ENCODE measurements around the gene SUMF1. TPM values are rescaled to one million over a fixed set of nuclear protein-coding genes. Genes with fewer than 3 reads are reported as not detected.

SUMF1 gene
- total RNA-seq, 2 donors from 2014 or later = 18.4 to 18.6 TPM

DNA sequence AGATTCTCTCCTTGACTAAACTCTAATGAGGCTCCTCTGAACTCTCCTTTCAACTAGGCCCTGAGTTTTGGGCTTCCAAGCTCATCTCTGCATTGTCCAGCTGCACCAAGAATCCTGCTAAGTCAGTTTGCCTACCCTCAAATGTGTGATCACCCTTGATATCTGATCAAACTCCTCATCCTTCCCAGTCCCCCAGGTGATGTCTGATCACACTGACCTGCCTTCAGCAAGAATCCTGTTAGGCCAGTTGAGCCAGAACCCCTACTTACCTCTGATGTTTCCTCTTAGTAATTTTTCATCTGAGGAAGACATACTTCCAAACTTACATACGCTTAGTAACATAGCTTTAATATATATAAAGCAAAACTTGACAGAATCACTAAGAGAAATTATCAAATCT is 28.8 kb downstream of the SUMF1 start:
- Histone ChIP-seq H3K9ac (ENCODE audit: extremely low read depth, low read length, poor library complexity, severe bottlenecking) (no peak overlapping the region), H3K36me3 (ENCODE audit: control insufficient read depth, insufficient read depth, low read length) (no peaks in the 10 kb centered on the region), H3K27ac (ENCODE audit: low read depth, low read length) (no peak overlapping the region), H3K9me3 (ENCODE audit: control insufficient read depth, low read length) (no peaks in the 10 kb centered on the region), H3K4me3 (ENCODE audit: low read length) (no peak overlapping the region), H3K4me1 (ENCODE audit: control insufficient read depth, insufficient read depth, low read length) (no peaks in the 10 kb centered on the region), H3K27me3 (ENCODE audit: control insufficient read depth, insufficient read depth, low read length, poor library complexity, severe bottlenecking) (no peaks in the 10 kb centered on the region)
- Mint-ChIP-seq H3K27ac (no peak overlapping the region), H3K9me3 (no peaks in the 10 kb centered on the region), H3K4me3 (no peak overlapping the region), H3K27me3 (ENCODE audit: insufficient read depth) (no peaks in the 10 kb centered on the region), H3K36me3 (ENCODE audit: low read depth) (peaks cover 18% of the 10 kb centered on the region), H3K4me1 (peaks cover 4% of the 10 kb centered on the region)
- TF ChIP-seq, protein P1, sequence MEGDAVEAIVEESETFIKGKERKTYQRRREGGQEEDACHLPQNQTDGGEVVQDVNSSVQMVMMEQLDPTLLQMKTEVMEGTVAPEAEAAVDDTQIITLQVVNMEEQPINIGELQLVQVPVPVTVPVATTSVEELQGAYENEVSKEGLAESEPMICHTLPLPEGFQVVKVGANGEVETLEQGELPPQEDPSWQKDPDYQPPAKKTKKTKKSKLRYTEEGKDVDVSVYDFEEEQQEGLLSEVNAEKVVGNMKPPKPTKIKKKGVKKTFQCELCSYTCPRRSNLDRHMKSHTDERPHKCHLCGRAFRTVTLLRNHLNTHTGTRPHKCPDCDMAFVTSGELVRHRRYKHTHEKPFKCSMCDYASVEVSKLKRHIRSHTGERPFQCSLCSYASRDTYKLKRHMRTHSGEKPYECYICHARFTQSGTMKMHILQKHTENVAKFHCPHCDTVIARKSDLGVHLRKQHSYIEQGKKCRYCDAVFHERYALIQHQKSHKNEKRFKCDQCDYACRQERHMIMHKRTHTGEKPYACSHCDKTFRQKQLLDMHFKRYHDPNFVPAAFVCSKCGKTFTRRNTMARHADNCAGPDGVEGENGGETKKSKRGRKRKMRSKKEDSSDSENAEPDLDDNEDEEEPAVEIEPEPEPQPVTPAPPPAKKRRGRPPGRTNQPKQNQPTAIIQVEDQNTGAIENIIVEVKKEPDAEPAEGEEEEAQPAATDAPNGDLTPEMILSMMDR (conservative IDR thresholded peaks at IDR 0.05) = no peak
- WGBS, 2 experiments (ENCODE audit: insufficient coverage in 1 of 2, insufficient read length in 1 of 2) = 88% methylated on average over 1 of the region's 1 CpG; no CpG with 5 or more reads in 1 of the 2 experiments
- no peak for DNase-seq

DNA sequence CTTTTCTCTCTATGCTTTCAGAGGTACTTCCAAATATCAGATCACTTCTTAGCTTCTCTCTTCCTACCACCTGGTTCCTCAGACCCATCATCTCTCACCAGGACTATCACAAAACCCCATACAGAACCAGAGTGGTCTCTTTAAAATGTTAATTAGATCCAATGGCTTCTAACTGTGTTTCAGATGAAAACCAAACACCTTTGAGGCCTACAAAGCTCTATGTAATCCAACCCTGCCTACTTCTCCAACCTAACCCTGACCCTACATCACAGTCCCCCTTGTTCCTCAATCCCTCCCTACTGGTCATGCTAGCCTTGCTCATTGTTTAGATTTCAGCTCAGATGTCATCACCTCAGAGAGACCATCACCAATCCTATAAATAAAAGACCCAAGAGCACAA is 34.8 kb downstream of the SUMF1 start:
- Histone ChIP-seq H3K36me3 (ENCODE audit: control insufficient read depth, insufficient read depth, low read length) (no peaks in the 10 kb centered on the region), H3K27me3 (ENCODE audit: control insufficient read depth, insufficient read depth, low read length, poor library complexity, severe bottlenecking) (no peaks in the 10 kb centered on the region), H3K9ac (ENCODE audit: extremely low read depth, low read length, poor library complexity, severe bottlenecking) (no peak overlapping the region), H3K9me3 (ENCODE audit: control insufficient read depth, low read length) (peaks cover 18% of the 10 kb centered on the region), H3K4me1 (ENCODE audit: control insufficient read depth, insufficient read depth, low read length) (no peaks in the 10 kb centered on the region), H3K27ac (ENCODE audit: low read depth, low read length) (no peak overlapping the region), H3K4me3 (ENCODE audit: low read length) (no peak overlapping the region)
- H3K4me1 Mint-ChIP-seq = peaks cover 18% of the 10 kb centered on the region
- no peak overlapping the region for H3K4me3 Mint-ChIP-seq
- peak; percentile 50 for DNase-seq
- H3K27me3 Mint-ChIP-seq (ENCODE audit: insufficient read depth) = peaks cover 9% of the 10 kb centered on the region
- TF ChIP-seq, protein P1 (conservative IDR thresholded peaks at IDR 0.05) = no peak
- H3K9me3 Mint-ChIP-seq = peaks cover 12% of the 10 kb centered on the region
- peaks cover 13% of the 10 kb centered on the region for H3K36me3 Mint-ChIP-seq (ENCODE audit: low read depth)
- H3K27ac Mint-ChIP-seq = no peak overlapping the region

DNA sequence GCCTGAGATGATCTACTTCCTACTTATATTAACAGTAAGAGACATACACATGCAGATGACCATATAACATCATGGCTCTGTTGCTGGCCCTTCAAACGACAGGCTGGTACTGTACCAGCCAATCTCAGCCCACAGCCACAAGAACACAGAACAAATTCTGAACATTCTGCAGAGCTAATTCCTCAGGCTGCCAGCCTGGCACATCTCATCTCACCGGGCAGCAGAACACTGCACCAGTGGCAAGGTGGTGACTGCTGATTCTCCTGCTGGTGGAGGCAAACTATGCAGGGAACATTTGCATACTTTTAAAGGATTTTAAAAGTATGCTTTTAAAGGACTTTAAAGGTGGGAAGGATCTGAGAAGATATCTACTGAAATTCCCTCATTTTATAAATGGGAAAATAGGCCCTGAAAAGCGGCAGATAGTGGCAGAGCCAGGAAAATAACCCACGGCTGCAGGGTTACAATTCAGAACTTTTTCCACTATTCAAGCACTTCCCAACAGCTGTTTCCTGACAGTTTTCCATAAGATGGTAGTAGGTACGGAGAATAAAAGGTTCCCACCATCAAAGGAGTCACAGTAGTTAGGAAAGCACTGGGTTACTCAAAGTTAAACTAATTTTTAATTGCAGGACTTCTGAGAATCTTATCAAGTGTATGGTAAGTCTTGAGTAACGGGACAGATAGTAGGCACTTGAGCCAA is 37.3 kb downstream of the SUMF1 start:
- Histone ChIP-seq H3K9me3 (ENCODE audit: control insufficient read depth, low read length) (peaks cover 18% of the 10 kb centered on the region), H3K4me1 (ENCODE audit: control insufficient read depth, insufficient read depth, low read length) (no peaks in the 10 kb centered on the region), H3K27me3 (ENCODE audit: control insufficient read depth, insufficient read depth, low read length, poor library complexity, severe bottlenecking) (no peaks in the 10 kb centered on the region), H3K27ac (ENCODE audit: low read depth, low read length) (no peak overlapping the region), H3K4me3 (ENCODE audit: low read length) (no peak overlapping the region), H3K36me3 (ENCODE audit: control insufficient read depth, insufficient read depth, low read length) (no peaks in the 10 kb centered on the region), H3K9ac (ENCODE audit: extremely low read depth, low read length, poor library complexity, severe bottlenecking) (no peak overlapping the region)
- Mint-ChIP-seq H3K27ac (no peak overlapping the region), H3K9me3 (peaks cover 12% of the 10 kb centered on the region), H3K27me3 (ENCODE audit: insufficient read depth) (peaks cover 9% of the 10 kb centered on the region), H3K4me1 (peaks cover 18% of the 10 kb centered on the region), H3K4me3 (no peak overlapping the region), H3K36me3 (ENCODE audit: low read depth) (peaks cover 12% of the 10 kb centered on the region)
- TF ChIP-seq, protein P1 (conservative IDR thresholded peaks at IDR 0.05) = peak; percentile 32
- WGBS, 2 experiments (ENCODE audit: insufficient coverage in 1 of 2, insufficient read length in 1 of 2) = 94 to 100% methylated on average over 1 to 6 of the region's 6 CpGs
- DNase-seq = peak; percentile 52

Measured in endodermal cell (in vitro differentiated cells).